ENCODE data around the gene SCGB1D2. TPM values are rescaled to one million over a fixed set of nuclear protein-coding genes. Genes with fewer than 3 reads are reported as not detected.

SCGB1D2 gene
- total RNA-seq, 4 donors from 2014 or later, result not detected

GRCh38 chr11:62217191-62217748, 24.8 kb upstream of the SCGB1D2 start:
- no peak for DNase-seq (ENCODE audit: extremely low spot score)
- TF ChIP-seq CTCF (IDR thresholded peaks at IDR 0.05), result peak in 1 of 3 experiments; percentile 8
- no peak for TF ChIP-seq POLR2A (IDR thresholded peaks at IDR 0.05; ENCODE audit: low read depth)
- no peaks in the 10 kb centered on the region for H3K36me3 ChIP-seq
- 49% methylated on average over 5 of the region's 5 CpGs for WGBS
- H3K9me3 ChIP-seq, result peaks cover 0 to 9% (median 7%) of the 10 kb centered on the region in 4 donors
- H3K27ac ChIP-seq (replicated peaks in 1 of 4), result no peak overlapping the region
- intact Hi-C loops (cut with DNase I), result no loop called here
- H3K4me3 ChIP-seq, result no peak overlapping the region
- H3K4me1 ChIP-seq, result no peaks in the 10 kb centered on the region
- no peaks in the 10 kb centered on the region for H3K27me3 ChIP-seq

- intact Hi-C loops (cut with DNase I), result no loop called here
- 93% methylated on average over 3 of the region's 3 CpGs for WGBS
- no peaks in the 10 kb centered on the region for H3K4me1 ChIP-seq
- no peak overlapping the region for H3K4me3 ChIP-seq
- no peak overlapping the region for H3K27ac ChIP-seq (replicated peaks in 1 of 4)
- no peaks in the 10 kb centered on the region for H3K27me3 ChIP-seq
- H3K36me3 ChIP-seq, result no peaks in the 10 kb centered on the region
- TF ChIP-seq EP300 (IDR thresholded peaks at IDR 0.05) (no peak), POLR2AphosphoS5 (IDR thresholded peaks at IDR 0.05) (no peak), POLR2A (IDR thresholded peaks at IDR 0.05; ENCODE audit: low read depth) (no peak), CTCF (IDR thresholded peaks at IDR 0.05) (no peak)
- H3K9me3 ChIP-seq, result peaks cover 0 to 32% (median 31%) of the 10 kb centered on the region in 4 donors
- no peak for DNase-seq (ENCODE audit: extremely low spot score)
Observed at GRCh38 chr11:62221498-62221897, 20.5 kb upstream of the SCGB1D2 start.

- intact Hi-C loops (cut with DNase I), result no loop called here
- Histone ChIP-seq H3K9me3 (peaks cover 0 to 32% (median 31%) of the 10 kb centered on the region in 4 donors), H3K4me1 (no peaks in the 10 kb centered on the region), H3K36me3 (no peaks in the 10 kb centered on the region), H3K4me3 (no peak overlapping the region), H3K27ac (replicated peaks in 1 of 4) (no peak overlapping the region), H3K27me3 (no peaks in the 10 kb centered on the region)
- no peak for DNase-seq (ENCODE audit: extremely low spot score)
- TF ChIP-seq POLR2A (IDR thresholded peaks at IDR 0.05; ENCODE audit: low read depth), result no peak
- TF ChIP-seq EP300 (IDR thresholded peaks at IDR 0.05), result no peak
- TF ChIP-seq CTCF (IDR thresholded peaks at IDR 0.05), result no peak
- TF ChIP-seq POLR2AphosphoS5 (IDR thresholded peaks at IDR 0.05), result no peak
Observed at GRCh38 chr11:62223095-62223494, 18.9 kb upstream of the SCGB1D2 start.

- TF ChIP-seq EP300 (IDR thresholded peaks at IDR 0.05), result no peak
- no peak for TF ChIP-seq POLR2AphosphoS5 (IDR thresholded peaks at IDR 0.05)
- TF ChIP-seq POLR2A (IDR thresholded peaks at IDR 0.05; ENCODE audit: low read depth), result no peak
- no peak for DNase-seq (ENCODE audit: extremely low spot score)
Observed at GRCh38 chr11:62233730-62234129, 8.3 kb upstream of the SCGB1D2 start.

GRCh38 chr11:62236187-62236586, 5.9 kb upstream of the SCGB1D2 start:
- H3K27ac ChIP-seq (replicated peaks in 1 of 4), result no peak overlapping the region
- H3K36me3 ChIP-seq, result no peaks in the 10 kb centered on the region
- no peaks in the 10 kb centered on the region for H3K9me3 ChIP-seq
- H3K4me1 ChIP-seq, result no peaks in the 10 kb centered on the region
- DNase-seq (ENCODE audit: extremely low spot score), result no peak
- WGBS, result 74% methylated on average over 2 of the region's 2 CpGs
- intact Hi-C loops (cut with DNase I), result no loop called here
- H3K27me3 ChIP-seq, result peaks cover 0 to 33% (median 0%) of the 10 kb centered on the region in 4 donors
- H3K4me3 ChIP-seq, result no peak overlapping the region
- TF ChIP-seq POLR2A (IDR thresholded peaks at IDR 0.05; ENCODE audit: low read depth) (no peak), EP300 (IDR thresholded peaks at IDR 0.05) (no peak), POLR2AphosphoS5 (IDR thresholded peaks at IDR 0.05) (no peak), CTCF (IDR thresholded peaks at IDR 0.05) (no peak)

More at GRCh38 chr11:62233730-62234129, 8.3 kb upstream of the SCGB1D2 start:
- H3K36me3 ChIP-seq, result no peaks in the 10 kb centered on the region
- no peaks in the 10 kb centered on the region for H3K9me3 ChIP-seq
- peaks cover 0 to 25% (median 0%) of the 10 kb centered on the region in 4 donors for H3K27me3 ChIP-seq
- intact Hi-C loops (cut with DNase I), result no loop called here
- no peak overlapping the region for H3K4me3 ChIP-seq
- H3K4me1 ChIP-seq, result no peaks in the 10 kb centered on the region
- no peak overlapping the region for H3K27ac ChIP-seq (replicated peaks in 1 of 4)
